ENCODE results near the gene MATCAP1. TPM values are rescaled to one million over a fixed set of nuclear protein-coding genes. Genes with fewer than 3 reads are reported as not detected.

The MATCAP1 gene
- total and polyA plus RNA-seq, 2 donors (not counting 1 experiment from before 2014, with no cell fraction given): 16.6 to 28.4 TPM

GRCh38 chr16:67147437-67148140 is 36.2 kb downstream of the MATCAP1 start:
- Histone ChIP-seq H2AFZ (ENCODE audit: low read length) (no peak overlapping the region), H3K9me3 (ENCODE audit: control insufficient read depth, insufficient read depth, low read depth, low read length) (no peaks in the 10 kb centered on the region), H3K9ac (ENCODE audit: insufficient read depth, low read length) (no peak overlapping the region), H3K79me2 (ENCODE audit: control insufficient read depth, insufficient read depth, low read length) (no peaks in the 10 kb centered on the region), H3K27me3 (ENCODE audit: control insufficient read depth, insufficient read depth, low read length) (no peaks in the 10 kb centered on the region), H3K4me2 (ENCODE audit: extremely low read depth, insufficient read depth, low read length) (no peak overlapping the region), H3K27ac (ENCODE audit: insufficient read depth, low read length) (no peak overlapping the region), H3K4me3 (replicated peaks in 1 of 4; ENCODE audit: control extremely low read depth in 1 of 4, insufficient read depth in 1 of 4, low read depth in 3 of 4, low read length in 4 of 4) (no peak overlapping the region), H3K36me3 (ENCODE audit: control insufficient read depth, insufficient read depth, low read length) (peaks cover 19% of the 10 kb centered on the region), H4K20me1 (ENCODE audit: control insufficient read depth, extremely low read depth, insufficient read depth, low read length) (no peaks in the 10 kb centered on the region), H3K4me1 (ENCODE audit: control insufficient read depth, extremely low read depth, insufficient read depth, low read length) (peaks cover 2% of the 10 kb centered on the region)
- TF ChIP-seq CTCF (conservative IDR thresholded peaks at IDR 0.05 in 1 of 2, IDR thresholded peaks at IDR 0.05 in 1 of 2; ENCODE audit: low read depth in 1 of 2, low read length in 2 of 2) (no peak), EZH2 (IDR thresholded peaks at IDR 0.05; ENCODE audit: low read length, missing control alignments) (no peak)
- DNase-seq (ENCODE audit: low read depth in 2 of 2): no peak

- peaks cover 21% of the 10 kb centered on the region for H3K36me3 ChIP-seq (ENCODE audit: control insufficient read depth, insufficient read depth, low read length)
- TF ChIP-seq CTCF (conservative IDR thresholded peaks at IDR 0.05 in 1 of 2, IDR thresholded peaks at IDR 0.05 in 1 of 2; ENCODE audit: low read depth in 1 of 2, low read length in 2 of 2): no peak
- no peak for TF ChIP-seq EZH2 (IDR thresholded peaks at IDR 0.05; ENCODE audit: low read length, missing control alignments)
- H3K4me1 ChIP-seq (ENCODE audit: control insufficient read depth, extremely low read depth, insufficient read depth, low read length): peaks cover 2% of the 10 kb centered on the region
Observed at GRCh38 chr16:67146523-67147357, 37.0 kb downstream of the MATCAP1 start.

GRCh38 chr16:67145746-67146145 is 38.0 kb downstream of the MATCAP1 start:
- no peak overlapping the region for H3K4me2 ChIP-seq (ENCODE audit: extremely low read depth, insufficient read depth, low read length)
- no peak overlapping the region for H3K27ac ChIP-seq (ENCODE audit: insufficient read depth, low read length)
- no peaks in the 10 kb centered on the region for H3K79me2 ChIP-seq (ENCODE audit: control insufficient read depth, insufficient read depth, low read length)
- H3K27me3 ChIP-seq (ENCODE audit: control insufficient read depth, insufficient read depth, low read length): no peaks in the 10 kb centered on the region
- no peak for TF ChIP-seq EZH2 (IDR thresholded peaks at IDR 0.05; ENCODE audit: low read length, missing control alignments)
- TF ChIP-seq CTCF (conservative IDR thresholded peaks at IDR 0.05 in 1 of 2, IDR thresholded peaks at IDR 0.05 in 1 of 2; ENCODE audit: low read depth in 1 of 2, low read length in 2 of 2): no peak
- no peaks in the 10 kb centered on the region for H3K9me3 ChIP-seq (ENCODE audit: control insufficient read depth, insufficient read depth, low read depth, low read length)
- H3K4me1 ChIP-seq (ENCODE audit: control insufficient read depth, extremely low read depth, insufficient read depth, low read length): no peaks in the 10 kb centered on the region
- H3K36me3 ChIP-seq (ENCODE audit: control insufficient read depth, insufficient read depth, low read length): peaks cover 25% of the 10 kb centered on the region
- DNase-seq (ENCODE audit: low read depth in 2 of 2): no peak
- H2AFZ ChIP-seq (ENCODE audit: low read length): no peak overlapping the region
- no peaks in the 10 kb centered on the region for H4K20me1 ChIP-seq (ENCODE audit: control insufficient read depth, extremely low read depth, insufficient read depth, low read length)
- no peak overlapping the region for H3K4me3 ChIP-seq (replicated peaks in 1 of 4; ENCODE audit: control extremely low read depth in 1 of 4, insufficient read depth in 1 of 4, low read depth in 3 of 4, low read length in 4 of 4)
- no peak overlapping the region for H3K9ac ChIP-seq (ENCODE audit: insufficient read depth, low read length)

More at GRCh38 chr16:67146523-67147357, 37.0 kb downstream of the MATCAP1 start:
- H3K4me3 ChIP-seq (replicated peaks in 1 of 4; ENCODE audit: control extremely low read depth in 1 of 4, insufficient read depth in 1 of 4, low read depth in 3 of 4, low read length in 4 of 4): no peak overlapping the region
- no peak overlapping the region for H3K4me2 ChIP-seq (ENCODE audit: extremely low read depth, insufficient read depth, low read length)
- no peaks in the 10 kb centered on the region for H4K20me1 ChIP-seq (ENCODE audit: control insufficient read depth, extremely low read depth, insufficient read depth, low read length)
- DNase-seq (ENCODE audit: low read depth in 2 of 2): no peak
- no peaks in the 10 kb centered on the region for H3K27me3 ChIP-seq (ENCODE audit: control insufficient read depth, insufficient read depth, low read length)
- no peak overlapping the region for H3K9ac ChIP-seq (ENCODE audit: insufficient read depth, low read length)
- no peak overlapping the region for H3K27ac ChIP-seq (ENCODE audit: insufficient read depth, low read length)
- H3K9me3 ChIP-seq (ENCODE audit: control insufficient read depth, insufficient read depth, low read depth, low read length): no peaks in the 10 kb centered on the region
- H3K79me2 ChIP-seq (ENCODE audit: control insufficient read depth, insufficient read depth, low read length): no peaks in the 10 kb centered on the region
- H2AFZ ChIP-seq (ENCODE audit: low read length): no peak overlapping the region

Data from fibroblast of lung (primary cell).